ENCODE results near the gene IL36RN. TPM values are rescaled to one million over a fixed set of nuclear protein-coding genes. Genes with fewer than 3 reads are reported as not detected.

The IL36RN gene
- not detected for total RNA-seq

DNA sequence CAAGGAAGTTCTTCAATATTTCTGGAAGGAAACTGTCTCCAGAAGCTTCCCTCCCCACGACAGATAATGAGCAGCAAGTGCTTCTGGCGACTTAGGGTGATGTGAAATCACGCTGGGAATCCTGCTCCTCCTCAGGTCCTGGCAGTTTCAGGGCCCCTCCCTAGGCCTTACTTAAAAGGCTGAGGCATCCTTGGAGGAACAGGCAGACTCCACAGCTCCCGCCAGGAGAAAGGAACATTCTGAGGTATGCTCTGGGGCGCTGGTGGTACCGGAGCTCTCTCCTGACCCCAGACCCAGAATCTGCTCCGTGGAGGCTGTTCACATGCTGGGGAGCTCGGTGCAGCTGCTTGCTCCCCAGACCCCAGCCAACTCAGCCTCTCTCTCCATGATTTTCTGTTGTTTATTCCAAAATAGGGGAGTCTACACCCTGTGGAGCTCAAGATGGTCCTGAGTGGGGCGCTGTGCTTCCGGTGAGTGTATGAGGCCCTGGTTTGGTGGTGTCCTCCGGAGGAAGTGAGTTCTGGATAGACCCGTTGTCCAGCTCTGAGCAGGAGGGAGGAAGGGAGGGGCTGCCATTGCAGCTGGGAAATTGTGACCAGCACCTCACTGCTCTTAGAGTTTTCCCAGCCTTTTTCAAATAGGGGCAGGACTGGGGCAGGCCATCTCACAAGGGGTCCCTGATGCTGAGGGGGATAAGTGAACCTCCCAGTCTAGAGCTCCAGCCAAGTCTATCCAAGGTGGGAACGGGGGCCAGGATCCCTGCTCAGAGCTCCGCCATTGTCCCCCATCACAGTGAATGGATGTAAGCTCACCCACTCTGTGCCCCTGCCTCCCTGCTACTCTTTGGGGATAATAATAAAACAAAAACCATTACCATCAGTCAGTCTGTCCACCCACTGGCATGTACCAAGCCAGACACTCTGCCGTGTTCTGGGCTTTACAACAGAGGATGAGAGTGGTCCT is at the start of gene IL36RN:
Gene IL36RN (plus strand): TSS at position 201 of the 963 bp plus-strand sequence. CDS start 241 bp downstream, at position 442.
- H3K4me3 Mint-ChIP-seq = no peak within 1 kb of the TSS
- no peaks in the 10 kb centered on the region for H3K36me3 Mint-ChIP-seq (ENCODE audit: low read depth)
- peaks cover 8% of the 10 kb centered on the region for H3K9me3 Mint-ChIP-seq
- ATAC-seq (replicated peaks) = no peak
- peaks cover 6% of the 10 kb centered on the region for H3K27me3 Mint-ChIP-seq
- H3K27ac Mint-ChIP-seq = no peak within 1 kb of the TSS
- no peaks in the 10 kb centered on the region for H3K4me1 Mint-ChIP-seq

DNA sequence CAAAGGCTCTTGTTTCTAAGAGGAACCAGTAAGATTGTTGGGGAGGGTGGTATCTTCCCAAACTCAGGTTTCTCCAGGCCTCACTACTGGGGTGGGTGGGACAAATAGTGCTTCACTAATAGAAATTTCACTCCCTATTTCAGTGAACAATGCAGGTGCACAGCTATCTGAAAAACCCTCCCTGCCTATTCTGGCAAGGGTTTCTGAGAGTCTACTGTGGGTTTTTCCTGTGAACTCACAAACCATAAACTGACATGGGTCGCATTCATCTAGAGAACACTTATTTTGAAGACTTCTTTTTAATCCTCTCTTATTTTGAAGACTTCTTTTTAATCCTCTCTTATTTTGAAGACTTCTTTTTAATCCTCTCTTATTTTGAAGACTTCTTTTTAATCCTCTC is 49.4 kb upstream of the IL36RN start:
- Mint-ChIP-seq H3K9me3 (no peaks in the 10 kb centered on the region), H3K4me3 (no peak overlapping the region), H3K36me3 (ENCODE audit: low read depth) (no peaks in the 10 kb centered on the region), H3K4me1 (no peaks in the 10 kb centered on the region), H3K27ac (no peak overlapping the region), H3K27me3 (peaks cover 7% of the 10 kb centered on the region)
- no peak for ATAC-seq (replicated peaks)

DNA sequence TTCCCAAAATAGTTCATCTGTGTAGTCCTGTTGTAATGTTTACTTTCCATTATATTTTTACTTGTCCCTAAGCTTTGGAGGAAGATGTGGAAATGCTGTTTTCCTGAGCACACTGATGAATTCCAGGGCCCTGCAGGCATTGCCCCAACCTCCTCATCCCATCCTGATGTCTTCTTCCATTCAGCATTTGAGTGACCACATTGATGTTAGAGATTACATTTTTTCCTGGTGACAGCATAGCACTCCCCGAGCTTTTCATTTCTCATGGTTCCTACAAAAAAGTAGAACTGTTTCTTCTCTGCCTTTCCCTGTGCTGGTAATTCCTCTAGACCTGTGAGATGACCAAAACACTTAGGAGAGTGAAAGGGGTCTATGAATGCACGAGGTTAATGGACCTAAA is 48.9 kb upstream of the IL36RN start:
- peaks cover 7% of the 10 kb centered on the region for H3K27me3 Mint-ChIP-seq
- H3K4me3 Mint-ChIP-seq = no peak overlapping the region
- H3K9me3 Mint-ChIP-seq = no peaks in the 10 kb centered on the region
- no peak for ATAC-seq (replicated peaks)
- H3K27ac Mint-ChIP-seq = no peak overlapping the region
- H3K4me1 Mint-ChIP-seq = no peaks in the 10 kb centered on the region
- H3K36me3 Mint-ChIP-seq (ENCODE audit: low read depth) = no peaks in the 10 kb centered on the region

DNA sequence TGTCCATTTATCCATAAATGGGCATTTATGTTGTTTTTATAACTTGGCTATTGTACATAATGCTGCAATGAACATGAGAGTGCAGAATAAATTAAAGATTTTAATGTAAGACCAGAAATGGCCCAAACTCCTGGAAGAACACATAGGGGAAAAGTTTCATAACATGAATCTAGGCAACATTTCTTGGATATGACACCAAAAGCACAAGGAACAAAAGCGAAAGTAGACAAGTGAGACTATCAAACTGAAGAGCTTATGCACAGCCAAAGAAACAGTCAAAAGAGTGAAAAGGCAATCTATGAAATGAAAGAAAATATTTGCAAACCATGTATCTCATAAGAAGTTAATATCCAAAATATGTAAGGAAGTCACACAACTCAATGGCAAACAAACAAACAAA is 47.9 kb upstream of the IL36RN start:
- no peaks in the 10 kb centered on the region for H3K4me1 Mint-ChIP-seq
- no peaks in the 10 kb centered on the region for H3K36me3 Mint-ChIP-seq (ENCODE audit: low read depth)
- no peak overlapping the region for H3K27ac Mint-ChIP-seq
- no peak overlapping the region for H3K4me3 Mint-ChIP-seq
- H3K9me3 Mint-ChIP-seq = no peaks in the 10 kb centered on the region
- ATAC-seq (replicated peaks) = no peak
- peaks cover 7% of the 10 kb centered on the region for H3K27me3 Mint-ChIP-seq

DNA sequence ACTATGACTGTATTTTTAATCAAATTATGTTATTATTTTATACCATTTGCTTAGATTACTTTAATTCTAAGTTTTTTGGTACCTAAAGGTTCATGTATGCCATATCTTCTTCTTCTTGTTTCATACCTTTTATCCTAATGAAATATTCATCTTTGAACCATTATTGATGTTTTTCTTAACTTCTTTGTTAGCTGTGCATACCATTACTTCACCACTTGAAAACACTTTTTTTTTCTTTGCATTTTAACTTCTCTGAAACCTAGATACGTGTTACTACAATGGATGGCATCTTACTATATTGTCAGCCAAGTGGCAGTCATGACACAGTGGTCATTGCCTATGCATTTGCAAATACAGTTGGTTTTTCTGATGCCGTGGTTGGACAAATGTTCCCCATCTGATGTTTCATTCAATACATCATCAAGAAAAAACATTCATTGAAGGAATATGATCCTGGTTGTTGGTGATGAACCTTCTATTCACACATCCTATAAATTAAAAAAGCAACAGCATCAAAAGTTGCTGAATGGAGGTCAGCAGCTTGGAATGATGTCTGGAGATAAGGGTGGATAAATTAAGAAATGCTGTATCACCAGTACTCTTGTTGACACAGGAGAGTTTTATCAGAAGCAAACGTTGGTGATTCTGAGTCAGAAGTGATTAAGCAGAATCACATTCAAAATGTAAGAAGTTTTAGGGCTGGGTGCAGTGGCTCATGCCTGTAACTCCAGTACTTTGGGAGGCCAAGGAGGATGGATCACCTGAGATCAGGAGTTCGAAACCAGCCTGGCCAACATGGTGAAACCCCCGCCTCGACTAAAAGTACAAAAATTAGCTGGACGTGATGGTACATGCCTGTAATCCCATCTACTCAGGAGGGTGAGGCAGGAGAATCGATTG is 46.3 kb upstream of the IL36RN start:
- Mint-ChIP-seq H3K36me3 (ENCODE audit: low read depth) (no peaks in the 10 kb centered on the region), H3K27ac (no peak overlapping the region), H3K4me1 (no peaks in the 10 kb centered on the region), H3K9me3 (peaks cover 4% of the 10 kb centered on the region), H3K4me3 (no peak overlapping the region), H3K27me3 (peaks cover 15% of the 10 kb centered on the region)
- ATAC-seq (replicated peaks) = no peak

DNA sequence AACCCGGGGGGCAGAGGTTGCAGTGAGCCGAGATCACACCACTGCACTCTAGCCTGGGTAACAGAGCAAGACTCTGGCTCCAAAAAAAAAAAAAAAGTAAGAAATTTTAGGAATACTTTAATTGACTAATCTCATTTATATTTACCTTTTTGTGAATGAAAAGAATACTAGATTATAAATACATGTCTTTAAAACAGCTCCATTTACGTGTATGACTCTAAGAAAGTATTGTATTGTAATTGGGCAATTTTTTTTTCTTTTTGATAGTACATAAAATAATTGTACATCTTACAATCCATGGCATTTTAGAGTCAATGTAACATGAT is 45.7 kb upstream of the IL36RN start:
- Mint-ChIP-seq H3K27ac (no peak overlapping the region), H3K9me3 (peaks cover 4% of the 10 kb centered on the region), H3K4me1 (no peaks in the 10 kb centered on the region), H3K27me3 (peaks cover 19% of the 10 kb centered on the region), H3K36me3 (ENCODE audit: low read depth) (no peaks in the 10 kb centered on the region), H3K4me3 (no peak overlapping the region)
- ATAC-seq (replicated peaks) = no peak

DNA sequence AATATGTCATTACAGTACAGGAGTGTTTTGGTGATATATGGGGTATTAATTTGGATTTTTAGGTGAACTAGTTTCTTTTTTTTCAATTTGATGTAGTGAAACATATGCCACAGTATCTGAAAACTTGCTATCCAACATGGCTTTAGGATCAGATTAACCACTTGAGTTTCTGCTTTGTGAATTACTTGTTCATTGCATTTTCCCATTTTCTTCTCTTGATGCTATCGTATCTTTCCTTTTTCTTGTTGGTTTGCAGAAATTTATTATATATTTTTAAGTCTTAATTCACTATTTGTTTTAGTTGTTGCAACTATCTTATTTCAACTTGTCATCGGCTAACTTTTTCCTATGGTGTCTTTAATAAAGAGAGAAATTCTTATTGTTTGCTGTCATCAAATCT is 44.9 kb upstream of the IL36RN start:
- Mint-ChIP-seq H3K27ac (no peak overlapping the region), H3K9me3 (peaks cover 11% of the 10 kb centered on the region), H3K4me1 (no peaks in the 10 kb centered on the region), H3K27me3 (peaks cover 26% of the 10 kb centered on the region), H3K4me3 (no peak overlapping the region), H3K36me3 (ENCODE audit: low read depth) (no peaks in the 10 kb centered on the region)
- no peak for ATAC-seq (replicated peaks)

DNA sequence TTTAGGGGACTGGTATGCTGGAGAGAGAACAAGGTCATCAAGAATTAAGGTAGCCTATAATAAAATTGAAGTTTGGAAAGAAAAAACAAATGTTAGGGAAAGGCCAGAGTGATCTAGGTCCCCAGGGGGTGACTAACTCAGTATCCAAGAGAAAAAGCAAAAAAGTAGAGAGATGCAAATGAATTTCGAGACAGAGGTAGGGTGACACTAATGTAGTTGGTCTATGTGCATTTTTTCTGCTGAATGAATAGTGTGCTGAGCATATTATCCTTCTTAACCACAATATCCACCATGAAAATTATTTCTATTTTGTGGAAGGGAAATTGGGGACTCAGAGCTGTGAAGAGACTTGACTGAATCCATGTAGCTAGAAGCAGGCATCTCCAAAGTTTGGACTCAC is 44.0 kb upstream of the IL36RN start:
- peaks cover 31% of the 10 kb centered on the region for H3K27me3 Mint-ChIP-seq
- no peak for ATAC-seq (replicated peaks)

DNA sequence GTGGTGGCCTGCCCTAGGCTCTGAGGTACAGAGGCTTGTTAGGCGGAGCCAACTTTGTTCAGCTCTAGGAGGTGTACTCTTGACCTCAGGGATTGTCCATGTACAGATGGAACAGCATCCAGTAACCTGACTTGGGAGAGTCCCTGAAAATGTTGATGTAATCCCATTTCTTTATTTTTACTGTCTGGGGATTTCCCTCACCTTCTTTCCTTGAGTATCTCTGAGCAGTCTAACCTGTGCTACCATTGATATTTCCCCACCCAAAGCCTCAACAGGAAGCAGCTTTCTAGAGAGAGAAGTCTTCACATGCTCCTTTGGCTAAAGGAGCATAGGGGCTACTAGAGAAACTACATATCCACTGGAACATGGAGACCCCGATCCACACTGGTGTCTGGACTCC is 43.3 kb upstream of the IL36RN start:
- peak; percentile 32 for ATAC-seq (replicated peaks)

More for the DNA sequence above, 44.0 kb upstream of the IL36RN start:
- no peak overlapping the region for H3K27ac Mint-ChIP-seq
- H3K4me1 Mint-ChIP-seq = no peaks in the 10 kb centered on the region
- peaks cover 11% of the 10 kb centered on the region for H3K9me3 Mint-ChIP-seq
- H3K36me3 Mint-ChIP-seq (ENCODE audit: low read depth) = no peaks in the 10 kb centered on the region
- H3K4me3 Mint-ChIP-seq = no peak overlapping the region

DNA sequence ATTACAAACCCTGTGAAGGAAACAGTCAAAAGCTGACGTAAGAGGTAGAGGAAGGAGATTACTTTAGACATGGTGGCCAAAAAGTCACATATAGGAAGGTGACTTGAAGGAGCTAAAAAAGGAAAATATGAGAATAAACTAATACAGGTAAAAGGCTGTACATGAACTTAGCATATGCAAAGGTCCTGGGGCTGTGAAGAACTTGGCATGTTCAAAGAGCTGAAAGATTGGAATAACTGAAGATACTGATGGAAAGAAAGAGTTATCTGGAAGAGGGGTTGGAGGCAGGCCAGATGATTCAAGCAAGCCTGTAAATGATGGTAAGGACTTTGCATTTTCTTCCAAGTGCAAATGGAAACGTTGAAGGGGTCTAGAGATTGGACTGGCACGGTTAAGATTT is 40.5 kb upstream of the IL36RN start:
- Mint-ChIP-seq H3K9me3 (peaks cover 11% of the 10 kb centered on the region), H3K4me3 (no peak overlapping the region), H3K27me3 (peaks cover 26% of the 10 kb centered on the region), H3K36me3 (ENCODE audit: low read depth) (no peaks in the 10 kb centered on the region), H3K4me1 (no peaks in the 10 kb centered on the region), H3K27ac (no peak overlapping the region)
- ATAC-seq (replicated peaks) = no peak

More for the DNA sequence above, 43.3 kb upstream of the IL36RN start:
- peaks cover 11% of the 10 kb centered on the region for H3K9me3 Mint-ChIP-seq
- H3K27me3 Mint-ChIP-seq = peaks cover 31% of the 10 kb centered on the region
- no peaks in the 10 kb centered on the region for H3K36me3 Mint-ChIP-seq (ENCODE audit: low read depth)
- H3K4me3 Mint-ChIP-seq = no peak overlapping the region
- H3K4me1 Mint-ChIP-seq = no peaks in the 10 kb centered on the region
- H3K27ac Mint-ChIP-seq = no peak overlapping the region

DNA sequence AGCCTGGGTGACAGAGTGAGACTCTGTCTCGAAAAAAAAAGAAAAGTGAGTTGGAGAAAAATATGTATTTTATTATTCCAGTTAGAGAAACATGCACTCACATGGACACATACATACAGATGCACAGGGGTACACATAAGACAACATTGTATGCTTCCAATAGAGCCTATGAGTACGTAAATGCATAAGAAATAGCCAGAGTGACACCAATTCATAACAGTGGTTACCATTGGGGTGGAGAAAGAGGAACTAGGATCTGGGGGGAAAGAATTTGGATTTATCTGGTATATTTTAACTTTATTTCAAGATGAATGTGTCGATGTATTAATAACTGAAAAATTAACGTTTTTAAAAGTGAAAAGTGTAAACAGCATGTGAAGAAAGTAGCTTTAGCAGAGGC is 37.7 kb upstream of the IL36RN start:
- no peaks in the 10 kb centered on the region for H3K36me3 Mint-ChIP-seq (ENCODE audit: low read depth)
- peaks cover 32% of the 10 kb centered on the region for H3K27me3 Mint-ChIP-seq
- no peak overlapping the region for H3K4me3 Mint-ChIP-seq
- H3K4me1 Mint-ChIP-seq = no peaks in the 10 kb centered on the region
- H3K27ac Mint-ChIP-seq = no peak overlapping the region
- ATAC-seq (replicated peaks) = no peak
- peaks cover 11% of the 10 kb centered on the region for H3K9me3 Mint-ChIP-seq

DNA sequence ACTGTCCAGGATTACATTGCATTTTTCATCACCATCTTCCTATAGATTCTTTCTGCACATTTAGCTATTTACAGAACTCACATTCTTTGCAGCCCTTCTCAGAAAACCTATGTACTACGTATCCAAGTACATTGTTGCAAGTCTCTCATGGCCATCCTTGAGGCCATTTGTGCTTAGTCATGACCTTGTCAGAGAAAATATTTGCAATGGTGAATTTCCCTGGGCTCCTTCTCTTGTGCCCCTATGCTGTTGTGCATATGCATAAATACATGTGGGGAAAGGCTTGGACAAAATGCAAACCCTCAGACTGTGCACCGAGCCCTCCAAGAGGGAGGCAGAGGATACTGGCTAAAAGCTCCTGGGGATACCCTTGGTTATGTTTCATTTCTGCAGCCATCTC is 34.2 kb upstream of the IL36RN start:
- Mint-ChIP-seq H3K27me3 (peaks cover 28% of the 10 kb centered on the region), H3K27ac (no peak overlapping the region), H3K4me1 (no peaks in the 10 kb centered on the region), H3K9me3 (no peaks in the 10 kb centered on the region), H3K36me3 (ENCODE audit: low read depth) (no peaks in the 10 kb centered on the region), H3K4me3 (no peak overlapping the region)
- no peak for ATAC-seq (replicated peaks)

DNA sequence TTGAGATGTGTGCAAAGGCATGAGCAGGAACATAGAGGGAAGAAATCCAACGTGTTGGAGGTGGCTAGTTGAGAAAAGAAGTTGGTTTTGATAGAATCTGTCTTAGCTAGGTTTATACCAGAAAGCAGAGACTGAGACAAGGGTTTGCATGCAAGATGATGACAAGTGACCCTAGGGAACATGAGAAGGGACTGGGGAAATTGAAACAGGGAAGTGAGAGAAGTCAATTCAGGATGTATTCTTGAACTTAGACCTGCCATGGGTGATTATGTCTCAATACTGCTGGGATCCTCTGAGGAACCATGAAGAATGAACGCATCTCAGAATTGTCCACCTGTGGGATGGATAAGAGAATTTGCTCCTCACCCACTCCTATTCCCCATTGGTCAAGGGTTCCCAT is 33.3 kb upstream of the IL36RN start:
- Mint-ChIP-seq H3K4me1 (no peaks in the 10 kb centered on the region), H3K4me3 (no peak overlapping the region), H3K27ac (no peak overlapping the region), H3K9me3 (no peaks in the 10 kb centered on the region), H3K36me3 (ENCODE audit: low read depth) (no peaks in the 10 kb centered on the region), H3K27me3 (peaks cover 31% of the 10 kb centered on the region)
- ATAC-seq (replicated peaks) = no peak

DNA sequence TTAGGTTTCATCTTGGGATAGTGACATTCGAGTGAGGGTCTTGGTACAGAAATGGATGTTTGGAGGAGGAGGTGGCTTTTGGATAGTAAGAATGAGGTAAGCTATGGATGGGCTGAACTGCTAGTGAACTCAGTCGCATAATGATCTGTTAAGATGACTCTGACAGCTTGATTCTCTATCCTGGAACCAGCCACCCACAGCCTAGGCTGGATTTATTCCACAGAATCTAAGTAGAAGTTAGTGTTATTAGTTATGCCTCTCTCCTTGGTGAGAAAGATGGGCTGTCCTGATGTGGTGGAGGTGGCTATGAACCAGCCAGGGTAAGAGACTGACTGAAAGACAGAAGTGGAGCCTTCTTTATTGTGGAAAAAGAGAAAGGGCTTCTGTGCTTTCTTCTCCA is 31.3 kb upstream of the IL36RN start:
- Mint-ChIP-seq H3K4me1 (no peaks in the 10 kb centered on the region), H3K9me3 (no peaks in the 10 kb centered on the region), H3K4me3 (no peak overlapping the region), H3K27ac (no peak overlapping the region), H3K36me3 (ENCODE audit: low read depth) (no peaks in the 10 kb centered on the region), H3K27me3 (peaks cover 31% of the 10 kb centered on the region)
- ATAC-seq (replicated peaks) = no peak

DNA sequence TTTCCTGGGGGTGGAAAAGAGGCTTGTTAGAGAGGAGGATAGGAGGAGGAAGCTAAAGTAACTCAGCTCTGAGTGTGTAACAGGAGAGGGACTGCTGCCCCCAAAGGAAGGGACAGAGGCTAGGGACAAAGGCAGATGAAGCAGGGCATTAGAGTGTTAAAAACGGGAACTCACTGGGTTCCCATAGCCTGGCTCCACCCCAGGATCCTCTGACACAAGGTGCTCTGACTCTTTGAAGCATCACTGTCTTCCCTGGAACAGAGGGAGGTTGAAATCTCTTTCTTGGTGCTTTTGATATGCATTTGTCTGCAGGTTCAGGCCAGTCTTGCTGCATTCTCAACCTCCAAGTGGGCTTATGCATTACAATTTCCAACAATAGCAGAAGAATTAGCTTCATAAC is 30.9 kb upstream of the IL36RN start:
- no peak overlapping the region for H3K27ac Mint-ChIP-seq
- no peak overlapping the region for H3K4me3 Mint-ChIP-seq
- H3K27me3 Mint-ChIP-seq = peaks cover 31% of the 10 kb centered on the region
- ATAC-seq (replicated peaks) = no peak
- no peaks in the 10 kb centered on the region for H3K36me3 Mint-ChIP-seq (ENCODE audit: low read depth)
- H3K9me3 Mint-ChIP-seq = no peaks in the 10 kb centered on the region
- H3K4me1 Mint-ChIP-seq = no peaks in the 10 kb centered on the region

Data from activated T-helper 17 cell treated with anti-CD3 and anti-CD28 coated beads, Interleukin-2, amount 50 U/mL, for 72 hours (primary cell).